Measurements from ENCODE around the gene TGM1.

TGM1 gene

DNA sequence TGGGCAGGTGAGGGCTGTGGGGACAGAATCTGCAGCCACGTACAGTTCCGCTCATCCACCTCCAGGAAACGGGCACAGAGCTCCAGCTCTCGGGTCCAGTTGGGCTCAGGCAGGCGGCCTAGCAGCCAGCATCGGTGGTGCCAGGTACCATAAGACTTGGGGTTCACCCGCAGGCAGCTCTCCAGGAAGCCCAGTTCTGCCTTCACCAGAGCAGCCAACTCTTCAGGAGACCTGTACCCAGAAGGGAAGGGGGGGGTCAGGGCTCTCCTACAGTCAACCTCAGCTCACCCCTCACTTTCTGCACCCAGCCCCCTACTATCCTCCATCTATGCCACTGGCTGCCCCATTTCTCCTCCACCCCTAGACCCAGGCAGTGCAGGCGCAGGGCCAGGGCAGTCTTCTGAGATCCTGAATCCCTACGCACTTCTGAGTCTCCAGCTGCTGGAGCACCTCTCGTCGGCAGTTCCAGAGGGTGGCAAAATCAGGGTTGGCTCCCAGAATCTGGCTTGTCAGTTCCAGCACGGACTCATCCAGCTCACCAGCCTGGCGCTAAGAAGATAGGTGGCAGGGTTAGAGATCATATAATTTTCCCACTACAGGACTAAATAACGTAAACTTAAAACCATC is 7.0 kb upstream of the TGM1 start:
- DNase-seq (ENCODE audit: low read depth), result no peak
- H3K4me3 ChIP-seq (ENCODE audit: low read depth, low read length), result no peak overlapping the region
- TF ChIP-seq MYC (IDR thresholded peaks at IDR 0.05; ENCODE audit: low read depth, low read length) (no peak), POLR2A (IDR thresholded peaks at IDR 0.05; ENCODE audit: extremely low read depth, insufficient read length) (no peak)
- TF ChIP-seq, protein P1, sequence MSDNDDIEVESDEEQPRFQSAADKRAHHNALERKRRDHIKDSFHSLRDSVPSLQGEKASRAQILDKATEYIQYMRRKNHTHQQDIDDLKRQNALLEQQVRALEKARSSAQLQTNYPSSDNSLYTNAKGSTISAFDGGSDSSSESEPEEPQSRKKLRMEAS (IDR thresholded peaks at IDR 0.05; ENCODE audit: low read depth, low read length), result no peak
- TF ChIP-seq, protein P2, sequence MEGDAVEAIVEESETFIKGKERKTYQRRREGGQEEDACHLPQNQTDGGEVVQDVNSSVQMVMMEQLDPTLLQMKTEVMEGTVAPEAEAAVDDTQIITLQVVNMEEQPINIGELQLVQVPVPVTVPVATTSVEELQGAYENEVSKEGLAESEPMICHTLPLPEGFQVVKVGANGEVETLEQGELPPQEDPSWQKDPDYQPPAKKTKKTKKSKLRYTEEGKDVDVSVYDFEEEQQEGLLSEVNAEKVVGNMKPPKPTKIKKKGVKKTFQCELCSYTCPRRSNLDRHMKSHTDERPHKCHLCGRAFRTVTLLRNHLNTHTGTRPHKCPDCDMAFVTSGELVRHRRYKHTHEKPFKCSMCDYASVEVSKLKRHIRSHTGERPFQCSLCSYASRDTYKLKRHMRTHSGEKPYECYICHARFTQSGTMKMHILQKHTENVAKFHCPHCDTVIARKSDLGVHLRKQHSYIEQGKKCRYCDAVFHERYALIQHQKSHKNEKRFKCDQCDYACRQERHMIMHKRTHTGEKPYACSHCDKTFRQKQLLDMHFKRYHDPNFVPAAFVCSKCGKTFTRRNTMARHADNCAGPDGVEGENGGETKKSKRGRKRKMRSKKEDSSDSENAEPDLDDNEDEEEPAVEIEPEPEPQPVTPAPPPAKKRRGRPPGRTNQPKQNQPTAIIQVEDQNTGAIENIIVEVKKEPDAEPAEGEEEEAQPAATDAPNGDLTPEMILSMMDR (IDR thresholded peaks at IDR 0.05; ENCODE audit: low read depth, low read length), result no peak

DNA sequence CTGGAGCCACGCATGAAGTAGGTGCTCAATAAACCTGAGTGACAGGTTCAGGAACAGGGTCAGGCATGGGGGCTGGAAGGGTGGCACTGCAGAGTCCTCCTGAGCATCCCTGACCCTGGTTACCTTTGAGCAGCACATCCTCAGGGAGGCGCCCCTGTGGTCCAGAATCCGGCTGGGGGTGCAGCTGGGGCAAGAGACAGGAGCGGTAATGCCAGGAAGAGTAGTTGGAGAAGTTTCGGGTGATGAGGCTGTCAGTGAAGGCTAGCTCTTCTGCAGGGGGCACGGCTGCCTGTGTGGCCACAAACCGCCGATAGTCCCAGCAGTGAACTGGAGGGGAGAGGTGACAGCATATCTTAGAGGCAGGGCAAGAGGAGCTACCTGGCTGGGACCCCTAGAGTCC is 6.4 kb upstream of the TGM1 start:
- TF ChIP-seq, protein P1 (IDR thresholded peaks at IDR 0.05; ENCODE audit: low read depth, low read length), result no peak
- TF ChIP-seq, protein P2 (IDR thresholded peaks at IDR 0.05; ENCODE audit: low read depth, low read length), result no peak
- TF ChIP-seq POLR2A (IDR thresholded peaks at IDR 0.05; ENCODE audit: extremely low read depth, insufficient read length) (no peak), MYC (IDR thresholded peaks at IDR 0.05; ENCODE audit: low read depth, low read length) (no peak)
- H3K4me3 ChIP-seq (ENCODE audit: low read depth, low read length), result no peak overlapping the region
- no peak for DNase-seq (ENCODE audit: low read depth)

DNA sequence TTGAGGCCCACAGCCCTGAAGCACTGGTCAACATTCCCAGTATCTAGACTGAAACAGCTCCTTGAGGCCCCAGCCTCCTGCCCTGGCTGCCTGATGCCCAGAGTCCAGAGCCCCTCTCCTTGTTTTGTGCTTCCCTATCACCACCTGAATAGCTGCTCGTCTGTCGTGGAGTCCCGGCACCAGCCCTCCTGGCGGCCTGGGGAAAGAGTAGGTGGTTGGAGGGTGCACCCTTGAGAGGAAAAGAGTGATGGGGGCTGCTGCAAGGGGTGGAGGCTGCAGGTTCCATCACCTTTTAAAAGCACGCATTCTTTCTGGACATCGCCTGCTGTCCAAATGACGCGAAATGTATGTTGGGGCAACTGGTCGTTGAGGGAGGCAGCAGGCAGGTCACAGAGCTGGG is 5.2 kb upstream of the TGM1 start:
- no peak overlapping the region for H3K4me3 ChIP-seq (ENCODE audit: low read depth, low read length)
- no peak for DNase-seq (ENCODE audit: low read depth)
- TF ChIP-seq POLR2A (IDR thresholded peaks at IDR 0.05; ENCODE audit: extremely low read depth, insufficient read length) (no peak), MYC (IDR thresholded peaks at IDR 0.05; ENCODE audit: low read depth, low read length) (no peak)
- TF ChIP-seq, protein P1 (IDR thresholded peaks at IDR 0.05; ENCODE audit: low read depth, low read length), result no peak
- TF ChIP-seq, protein P2 (IDR thresholded peaks at IDR 0.05; ENCODE audit: low read depth, low read length), result no peak

DNA sequence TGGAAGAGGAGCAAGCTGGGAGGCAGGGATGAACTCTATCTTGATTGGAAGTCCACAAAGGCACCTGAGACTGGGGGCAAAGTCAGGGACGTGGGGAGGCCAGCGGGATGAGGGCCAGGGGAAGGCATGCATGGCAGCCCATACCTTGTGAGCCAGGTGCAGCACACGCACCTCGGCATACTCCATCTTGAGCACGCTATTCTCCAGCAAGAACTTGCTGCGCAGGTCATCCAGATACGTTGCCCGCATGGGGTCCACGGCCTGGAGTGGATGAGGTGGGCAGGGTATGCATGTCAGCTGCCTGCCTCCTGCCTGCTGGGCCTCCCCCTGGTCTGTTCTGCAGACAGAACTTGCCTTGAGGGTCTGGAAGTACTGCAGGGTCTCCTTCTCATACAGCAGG is 4.5 kb upstream of the TGM1 start:
- TF ChIP-seq, protein P1 (IDR thresholded peaks at IDR 0.05; ENCODE audit: low read depth, low read length), result no peak
- TF ChIP-seq, protein P2 (IDR thresholded peaks at IDR 0.05; ENCODE audit: low read depth, low read length), result no peak
- TF ChIP-seq POLR2A (IDR thresholded peaks at IDR 0.05; ENCODE audit: extremely low read depth, insufficient read length), result no peak
- TF ChIP-seq MYC (IDR thresholded peaks at IDR 0.05; ENCODE audit: low read depth, low read length), result no peak
- DNase-seq (ENCODE audit: low read depth), result no peak
- H3K4me3 ChIP-seq (ENCODE audit: low read depth, low read length), result no peak overlapping the region

DNA sequence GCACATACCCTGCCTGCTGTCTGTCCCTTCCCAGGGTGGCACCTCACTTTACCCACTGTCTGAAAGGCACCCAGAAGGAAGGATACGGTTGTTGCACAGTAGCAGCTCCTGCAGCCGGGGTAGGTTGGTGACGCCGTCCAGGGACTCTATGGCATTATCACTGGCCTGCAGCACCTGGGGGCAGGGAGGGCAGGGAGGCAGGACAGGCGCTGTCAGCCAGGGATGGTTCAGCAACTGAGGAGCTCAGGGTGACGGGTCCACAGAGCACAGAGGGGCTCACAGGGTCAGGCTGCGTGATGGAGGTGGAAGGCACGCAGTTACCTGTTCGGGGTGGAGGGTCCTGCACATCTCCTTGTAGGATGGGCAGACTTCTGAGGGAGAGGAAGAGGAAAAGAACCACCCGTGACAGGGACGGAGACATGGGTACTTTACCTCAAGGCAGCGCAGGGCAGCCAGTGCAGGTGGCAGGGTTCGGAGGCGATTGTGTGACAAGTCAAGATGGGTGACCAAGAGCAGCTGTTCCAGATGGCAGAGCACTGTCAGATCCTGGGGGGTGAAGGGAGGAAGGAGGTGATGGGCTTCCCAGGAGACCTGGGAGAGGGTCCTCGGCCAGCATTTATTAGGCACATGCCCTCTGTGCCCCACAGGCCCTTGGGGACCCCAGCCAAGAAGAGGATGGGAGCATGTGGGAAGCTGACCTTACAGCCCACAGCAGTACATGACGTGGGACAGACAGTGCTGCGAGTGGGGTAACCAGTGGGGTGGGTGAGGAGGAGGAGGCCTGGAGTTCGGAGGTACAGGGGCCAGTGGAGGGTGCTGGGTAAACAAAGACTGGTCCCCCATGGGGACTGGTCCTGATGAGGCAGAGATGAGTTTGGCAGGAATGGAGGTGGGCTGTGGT is 3.6 kb upstream of the TGM1 start:
- no peak for DNase-seq (ENCODE audit: low read depth)
- H3K4me3 ChIP-seq (ENCODE audit: low read depth, low read length), result no peak overlapping the region
- TF ChIP-seq POLR2A (IDR thresholded peaks at IDR 0.05; ENCODE audit: extremely low read depth, insufficient read length) (no peak), MYC (IDR thresholded peaks at IDR 0.05; ENCODE audit: low read depth, low read length) (no peak)
- TF ChIP-seq, protein P1 (IDR thresholded peaks at IDR 0.05; ENCODE audit: low read depth, low read length), result no peak
- TF ChIP-seq, protein P2 (IDR thresholded peaks at IDR 0.05; ENCODE audit: low read depth, low read length), result no peak
